Effector memory CD4-positive, alpha-beta T cell (primary cell): ENCODE results near the gene GPN2.
A peak's percentile ranks its signal among the peaks of the same experiment; 100 is the strongest.

Source experiments
- DNase-seq, 3 donors: peaks; one replicate each; pipeline ENCODE4 v3.0.0-alpha.2; 2020
- H3K27ac ChIP-seq: 2 replicates; pipeline ENCODE4 v1.7.0; 2013; ENCODE audit warnings: mild to moderate bottlenecking, low read length, moderate library complexity; ENCODE audit not compliant: insufficient read depth, poor library complexity, severe bottlenecking
- H3K27me3 ChIP-seq: replicated peaks from 2 replicates; pipeline ENCODE4 v1.7.0; 2013; ENCODE audit warnings: mild to moderate bottlenecking, low read length; ENCODE audit not compliant: insufficient read depth, control insufficient read depth, poor library complexity, severe bottlenecking
- H3K36me3 ChIP-seq: 2 replicates; pipeline ENCODE4 v1.7.0; 2013; ENCODE audit warnings: mild to moderate bottlenecking, low read length, moderate library complexity; ENCODE audit not compliant: control insufficient read depth, insufficient read depth
- H3K4me1 ChIP-seq: 2 replicates; pipeline ENCODE4 v1.7.0; 2013; ENCODE audit warnings: low read length, mild to moderate bottlenecking; ENCODE audit not compliant: control insufficient read depth, insufficient read depth, poor library complexity, severe bottlenecking
- H3K4me3 ChIP-seq: 2 replicates; pipeline ENCODE4 v1.7.0; 2013; ENCODE audit warnings: low read length, low read depth, mild to moderate bottlenecking; ENCODE audit not compliant: insufficient read depth, poor library complexity, severe bottlenecking
- H3K9me3 ChIP-seq: 2 replicates; pipeline ENCODE4 v1.7.0; 2013; ENCODE audit warnings: mild to moderate bottlenecking, low read length, moderate library complexity; ENCODE audit not compliant: control insufficient read depth

The GPN2 gene

DNA sequence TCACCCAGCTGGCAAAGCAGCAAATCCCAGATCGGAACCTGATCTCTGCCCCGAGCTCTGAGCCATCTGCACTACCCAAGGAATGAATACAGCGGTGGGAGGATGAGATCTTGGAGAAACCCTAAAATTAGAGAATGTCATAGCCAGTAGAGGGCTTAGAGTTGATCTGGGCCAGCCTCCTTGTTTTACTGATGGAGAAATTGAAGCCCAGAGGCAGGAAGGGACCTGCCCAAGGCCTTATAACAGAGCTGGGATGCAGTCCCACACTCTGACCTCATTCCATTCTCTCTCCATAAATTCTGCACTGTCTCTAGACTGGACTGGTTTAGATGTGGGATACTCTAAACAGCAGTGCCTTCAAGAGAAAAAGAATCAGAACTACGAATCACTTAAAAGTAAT, 31.9 kb downstream of the GPN2 start:
- H3K9me3 ChIP-seq, result no peaks in the 10 kb centered on the region
- no peak for DNase-seq
- H3K27ac ChIP-seq, result no peak overlapping the region
- no peaks in the 10 kb centered on the region for H3K4me1 ChIP-seq
- H3K27me3 ChIP-seq, result no peaks in the 10 kb centered on the region
- peaks cover 46% of the 10 kb centered on the region for H3K36me3 ChIP-seq
- no peak overlapping the region for H3K4me3 ChIP-seq

DNA sequence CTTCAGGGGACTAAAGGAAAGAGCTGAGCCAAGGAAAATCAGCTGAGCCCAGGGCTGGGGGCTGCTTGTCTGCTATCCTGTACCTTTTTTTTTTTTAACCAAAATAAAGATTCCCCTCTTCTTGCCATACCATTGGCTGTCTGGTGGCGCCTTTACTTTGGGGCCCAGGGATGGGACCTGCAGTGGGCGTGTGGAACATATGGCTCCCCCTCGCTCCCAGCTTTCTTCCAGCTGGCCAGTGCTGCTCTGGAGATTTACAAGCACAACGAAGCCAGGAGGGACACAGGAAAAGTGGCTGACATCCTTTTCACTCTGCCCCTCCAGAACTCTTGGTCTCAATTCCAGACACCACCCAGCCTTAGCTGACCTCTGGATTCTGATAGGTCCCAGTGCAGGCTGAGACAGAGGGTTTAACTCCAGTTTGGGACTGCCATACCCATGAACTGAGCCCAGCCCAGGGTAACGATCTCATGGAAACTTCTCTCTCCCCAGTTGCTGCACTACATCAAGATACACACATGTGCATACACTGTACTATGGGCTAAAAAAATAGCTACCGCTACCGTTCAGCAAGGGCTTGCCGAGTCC, 32.5 kb downstream of the GPN2 start:
- Histone ChIP-seq H3K27ac (no peak overlapping the region), H3K27me3 (no peaks in the 10 kb centered on the region), H3K9me3 (no peaks in the 10 kb centered on the region), H3K36me3 (peaks cover 52% of the 10 kb centered on the region), H3K4me1 (no peaks in the 10 kb centered on the region), H3K4me3 (no peak overlapping the region)
- no peak for DNase-seq

DNA sequence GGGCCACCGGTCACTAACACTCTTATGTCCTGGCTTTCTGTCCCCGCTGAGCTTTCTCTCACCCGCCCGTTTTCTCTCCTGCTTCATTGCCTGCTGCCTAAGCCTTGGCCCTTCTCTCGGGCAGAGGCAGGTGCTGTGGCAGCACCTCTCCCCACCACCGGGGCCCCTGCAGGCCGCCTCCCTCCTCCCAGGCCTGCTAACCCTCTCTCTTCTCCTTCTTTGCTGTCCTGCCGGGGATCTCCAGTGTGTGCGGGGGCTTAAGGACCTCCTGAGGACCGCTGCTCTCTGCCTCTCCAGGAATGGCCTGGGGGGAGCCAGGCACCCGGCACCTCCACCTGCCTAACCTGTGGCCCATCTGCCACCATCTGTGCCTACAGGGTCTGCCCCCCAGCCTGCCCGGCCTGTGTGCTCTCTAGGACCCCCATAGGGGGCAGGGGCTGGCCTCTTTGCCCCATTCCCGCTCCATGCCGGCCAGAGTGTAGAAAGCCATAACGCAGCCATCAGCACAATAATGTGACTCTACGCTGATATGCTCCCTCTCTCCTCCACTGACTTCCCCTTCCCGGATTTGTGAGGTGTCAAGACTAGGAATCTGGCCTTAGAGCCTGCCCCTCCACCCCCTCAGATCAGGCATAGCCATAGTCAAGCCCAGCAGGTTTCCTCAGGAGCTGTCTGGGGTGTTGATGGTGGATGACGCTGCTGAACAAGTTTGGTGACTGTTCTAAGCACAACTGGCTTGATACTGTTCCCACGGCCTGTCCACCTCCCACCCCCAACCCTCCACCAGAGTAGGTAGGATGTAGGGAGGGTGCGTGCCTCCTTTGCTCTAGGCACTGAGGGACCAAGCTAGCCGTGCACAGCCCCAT, 33.2 kb downstream of the GPN2 start:
- H3K36me3 ChIP-seq, result peaks cover 59% of the 10 kb centered on the region
- no peak overlapping the region for H3K27ac ChIP-seq
- DNase-seq, result no peak

DNA sequence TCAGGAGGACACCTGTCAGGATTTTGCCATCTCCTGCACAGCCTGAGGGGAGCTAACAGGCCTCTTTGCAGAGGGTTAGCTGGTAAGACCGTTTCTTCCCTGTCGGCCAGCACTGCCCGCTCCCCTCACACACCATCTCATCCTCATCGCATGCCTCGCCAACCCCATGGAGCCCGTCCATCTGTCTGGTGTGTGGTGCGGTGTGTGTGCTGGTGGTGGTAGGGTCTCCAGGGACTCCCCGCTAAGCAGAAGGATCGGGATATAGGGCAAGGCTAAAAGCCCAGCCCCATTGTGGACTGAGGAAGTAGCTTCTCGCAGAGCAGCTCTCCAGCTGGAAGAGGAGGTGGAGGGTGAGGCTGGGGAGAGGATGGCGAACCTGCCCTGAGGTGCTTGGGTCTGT, 33.9 kb downstream of the GPN2 start:
- H3K9me3 ChIP-seq, result no peaks in the 10 kb centered on the region
- H3K4me3 ChIP-seq, result no peak overlapping the region
- no peaks in the 10 kb centered on the region for H3K27me3 ChIP-seq
- no peak overlapping the region for H3K27ac ChIP-seq
- H3K36me3 ChIP-seq, result peaks cover 66% of the 10 kb centered on the region
- H3K4me1 ChIP-seq, result no peaks in the 10 kb centered on the region
- no peak for DNase-seq

More for the DNA sequence above, 33.2 kb downstream of the GPN2 start:
- no peaks in the 10 kb centered on the region for H3K4me1 ChIP-seq
- H3K27me3 ChIP-seq, result no peaks in the 10 kb centered on the region
- no peaks in the 10 kb centered on the region for H3K9me3 ChIP-seq
- no peak overlapping the region for H3K4me3 ChIP-seq

DNA sequence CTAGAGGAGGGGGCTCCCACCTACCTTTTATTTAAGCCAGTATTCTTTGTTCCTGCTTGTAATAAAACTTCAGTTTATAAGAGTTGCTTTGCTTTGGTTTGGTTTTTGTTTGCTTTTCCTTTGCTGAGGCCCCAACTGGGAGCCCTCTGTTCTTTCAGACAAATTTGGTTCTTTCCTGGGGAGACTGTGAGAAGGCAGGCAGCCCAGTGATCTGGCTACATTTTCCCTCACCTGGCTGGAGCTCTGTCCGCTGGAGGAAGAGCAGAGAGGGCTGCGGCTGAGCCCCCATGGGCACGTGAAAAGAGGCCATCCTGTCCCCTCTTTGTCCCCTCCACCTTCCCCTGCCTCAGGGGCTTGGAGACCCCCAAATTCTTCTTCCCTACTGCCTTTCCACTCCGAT, 34.4 kb downstream of the GPN2 start:
- H3K27me3 ChIP-seq, result no peaks in the 10 kb centered on the region
- DNase-seq, result no peak
- peaks cover 71% of the 10 kb centered on the region for H3K36me3 ChIP-seq
- H3K4me1 ChIP-seq, result no peaks in the 10 kb centered on the region
- H3K4me3 ChIP-seq, result no peak overlapping the region
- no peaks in the 10 kb centered on the region for H3K9me3 ChIP-seq
- H3K27ac ChIP-seq, result no peak overlapping the region

DNA sequence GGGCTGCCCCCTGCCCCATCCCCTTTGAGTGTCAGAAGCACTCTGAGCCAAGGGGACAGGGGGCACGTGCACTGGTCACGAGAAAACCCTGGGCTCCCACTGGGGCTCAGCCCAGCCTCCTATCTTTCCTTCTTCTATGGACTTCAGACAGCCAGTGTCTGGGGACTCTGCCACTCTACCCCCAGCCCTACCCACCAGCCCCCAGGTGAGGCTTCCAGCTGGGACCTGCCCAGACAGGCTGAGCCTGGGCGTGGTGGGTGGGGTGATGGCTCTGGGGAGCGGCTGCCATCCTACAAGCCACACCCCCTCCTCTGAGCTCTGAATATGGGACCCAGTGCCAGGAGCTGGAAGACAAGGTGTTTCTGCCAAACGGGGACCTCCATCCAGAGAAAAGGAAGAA, 35.2 kb downstream of the GPN2 start:
- no peaks in the 10 kb centered on the region for H3K4me1 ChIP-seq
- no peak for DNase-seq
- no peaks in the 10 kb centered on the region for H3K27me3 ChIP-seq
- H3K4me3 ChIP-seq, result no peak overlapping the region
- peaks cover 78% of the 10 kb centered on the region for H3K36me3 ChIP-seq
- H3K27ac ChIP-seq, result no peak overlapping the region
- H3K9me3 ChIP-seq, result no peaks in the 10 kb centered on the region

DNA sequence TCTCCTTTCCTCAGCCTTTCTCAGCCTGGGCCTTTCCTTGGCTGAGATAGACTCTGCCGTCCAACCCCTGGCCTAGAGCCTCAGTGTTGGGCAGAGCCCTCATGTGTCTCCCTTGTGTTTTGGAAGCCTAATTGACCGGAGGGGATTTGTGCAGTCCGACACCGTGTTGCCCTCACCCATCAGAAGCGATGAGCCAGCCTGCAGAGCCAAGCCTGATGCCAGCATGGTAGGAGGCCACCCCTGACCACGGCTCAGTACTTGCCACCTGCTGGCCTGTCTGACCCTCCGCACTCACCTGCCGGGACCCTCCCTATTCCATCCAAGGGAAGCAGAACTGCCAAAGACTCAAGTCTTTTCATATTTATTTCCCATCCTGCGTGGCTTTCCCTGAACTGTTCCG, 36.5 kb downstream of the GPN2 start:
- Histone ChIP-seq H3K27ac (no peak overlapping the region), H3K36me3 (peaks cover 91% of the 10 kb centered on the region), H3K4me3 (no peak overlapping the region), H3K4me1 (no peaks in the 10 kb centered on the region), H3K27me3 (no peaks in the 10 kb centered on the region), H3K9me3 (no peaks in the 10 kb centered on the region)
- no peak for DNase-seq

DNA sequence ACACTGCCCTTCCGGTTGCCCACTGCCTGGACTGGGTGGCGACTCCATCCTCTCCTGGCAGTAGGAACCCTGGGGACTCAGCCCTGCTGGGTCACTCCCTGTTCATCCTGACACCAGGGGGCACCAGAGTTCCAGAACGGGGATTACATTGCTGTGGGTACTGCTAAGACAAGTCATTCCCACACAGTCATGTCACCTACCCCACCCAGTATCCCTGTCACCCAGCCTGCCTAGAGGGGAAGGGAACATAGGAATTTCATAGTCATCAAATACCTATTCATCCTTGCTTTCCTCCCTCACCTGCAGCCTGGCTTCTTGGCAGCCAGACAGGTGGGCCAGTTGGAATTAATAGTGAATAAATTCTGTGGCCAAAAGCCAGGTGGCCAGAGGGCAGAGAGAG, 36.9 kb downstream of the GPN2 start:
- H3K27ac ChIP-seq, result no peak overlapping the region

DNA sequence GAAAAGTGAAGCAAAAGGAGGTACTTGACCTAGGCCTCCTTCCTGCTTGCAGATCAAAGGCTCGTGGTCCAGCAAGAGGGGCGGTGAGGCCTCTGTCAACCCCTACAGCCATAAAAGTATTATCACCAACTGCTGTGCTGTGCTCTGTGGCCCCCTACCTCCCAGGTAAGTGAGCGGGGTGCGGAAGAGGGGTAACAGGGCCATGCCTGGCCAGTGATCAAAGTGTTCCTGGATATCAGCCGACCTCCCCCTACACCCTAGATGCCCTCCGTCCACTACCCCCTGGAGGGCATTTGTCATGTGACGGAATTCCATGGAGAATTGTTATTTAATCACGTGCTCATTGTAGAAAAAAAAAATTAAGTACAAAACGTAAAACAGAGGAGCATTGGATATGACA, 37.4 kb downstream of the GPN2 start:
- Histone ChIP-seq H3K9me3 (no peaks in the 10 kb centered on the region), H3K4me1 (no peaks in the 10 kb centered on the region), H3K27ac (no peak overlapping the region), H3K4me3 (no peak overlapping the region), H3K36me3 (peaks cover 99% of the 10 kb centered on the region), H3K27me3 (no peaks in the 10 kb centered on the region)
- DNase-seq, result no peak

More for the DNA sequence above, 36.9 kb downstream of the GPN2 start:
- no peaks in the 10 kb centered on the region for H3K9me3 ChIP-seq
- DNase-seq, result peak; percentile 57 to 68 (median 58)
- H3K27me3 ChIP-seq, result no peaks in the 10 kb centered on the region
- no peak overlapping the region for H3K4me3 ChIP-seq
- H3K4me1 ChIP-seq, result no peaks in the 10 kb centered on the region
- peaks cover 96% of the 10 kb centered on the region for H3K36me3 ChIP-seq

DNA sequence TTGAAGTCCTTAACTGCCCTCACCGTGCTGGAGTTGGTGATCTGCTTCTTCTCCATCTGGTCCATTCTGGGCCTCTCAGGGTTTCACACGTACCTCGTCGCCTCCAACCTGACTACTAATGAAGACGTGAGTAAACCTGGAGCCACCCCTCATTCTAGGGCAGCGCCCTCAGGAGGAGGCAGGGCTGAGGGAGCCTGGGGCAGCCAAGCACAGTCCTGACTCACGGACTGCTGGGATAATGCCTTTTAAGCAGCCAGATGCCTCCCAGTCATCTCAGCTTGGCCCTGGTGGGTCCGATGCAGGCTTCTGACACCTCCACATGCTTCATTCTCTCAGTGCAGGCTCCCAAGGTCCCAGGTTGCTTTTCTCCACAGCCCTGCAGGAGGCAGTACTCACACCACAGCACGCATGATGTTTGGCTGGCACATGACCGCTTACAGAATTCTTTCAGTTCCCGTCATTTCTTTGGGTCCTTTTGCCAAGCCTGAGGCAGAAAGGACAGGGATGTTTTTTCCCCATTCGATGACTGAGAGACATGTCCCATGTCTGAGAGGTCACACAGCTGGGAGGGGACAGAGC, 38.9 kb downstream of the GPN2 start:
- Histone ChIP-seq H3K9me3 (no peaks in the 10 kb centered on the region), H3K27me3 (no peaks in the 10 kb centered on the region), H3K27ac (no peak overlapping the region), H3K4me1 (no peaks in the 10 kb centered on the region), H3K4me3 (no peak overlapping the region), H3K36me3 (peaks cover 89% of the 10 kb centered on the region)
- DNase-seq, result no peak
